Measurements from ENCODE around the gene KCNIP3. TPM values are rescaled to one million over a fixed set of nuclear protein-coding genes. Genes with fewer than 3 reads are reported as not detected.

The KCNIP3 gene
- polyA plus RNA-seq, 1 of the 3 experiments (the other 2 are of a cell fraction): 0.97 TPM

DNA sequence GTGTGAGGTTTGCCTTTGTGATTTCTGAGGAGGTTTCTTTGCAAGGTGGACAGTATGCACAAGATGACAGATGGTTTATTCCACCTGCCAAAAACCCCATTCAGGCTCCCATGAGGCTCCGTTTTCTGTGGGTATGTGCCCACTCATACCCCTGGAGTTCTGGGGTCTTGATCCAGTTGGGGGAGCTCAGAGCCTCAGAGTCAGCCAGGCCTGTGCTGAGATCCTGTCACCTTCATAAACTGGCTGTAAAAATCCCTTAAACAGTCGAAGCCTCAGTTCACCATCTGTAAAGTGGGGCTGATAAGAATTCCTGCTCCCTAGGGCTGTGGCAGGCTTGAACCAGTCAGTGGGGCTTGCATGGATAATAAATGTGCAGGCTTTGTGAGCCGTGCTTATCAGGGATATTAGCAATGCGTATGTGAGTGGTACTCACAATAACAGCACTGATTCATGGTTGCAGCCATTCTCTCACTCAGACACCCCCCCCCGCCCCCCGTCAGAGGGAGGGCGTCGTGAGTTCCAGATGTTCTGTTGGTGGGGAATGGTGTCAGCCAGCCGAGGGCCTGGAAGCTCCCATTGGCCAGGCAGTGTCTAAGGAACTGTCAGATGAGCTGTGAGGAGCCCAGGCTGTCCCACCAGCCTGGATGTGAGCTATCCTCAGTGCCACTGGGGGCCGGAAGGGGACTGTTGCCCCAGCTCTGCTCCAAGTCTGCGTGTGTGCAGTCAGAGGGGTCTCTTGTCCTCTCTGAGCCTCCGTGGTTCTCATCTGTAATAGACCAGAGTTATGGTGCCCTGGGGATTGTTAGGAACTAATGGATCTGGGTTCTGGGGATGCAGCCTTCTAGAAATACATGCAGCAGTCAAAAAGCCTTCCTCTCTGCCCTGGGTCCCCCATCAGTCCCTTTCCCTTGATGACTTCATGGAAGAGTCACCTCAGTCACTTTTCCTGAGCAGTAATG lies 51.7 kb downstream of the KCNIP3 start:
- POLR2A ChIA-PET: no interaction called here
- Histone ChIP-seq H3K27me3 (ENCODE audit: insufficient read depth) (peaks cover 41% of the 10 kb centered on the region), H3K9me2 (no peaks in the 10 kb centered on the region), H3K9ac (no peak overlapping the region), H3K36me3 (replicated peaks in 1 of 2; ENCODE audit: control insufficient read depth in 1 of 2, insufficient read depth in 2 of 2, low read length in 1 of 2) (no peaks in the 10 kb centered on the region), H2AFZ (ENCODE audit: low read depth) (no peak overlapping the region), H3K9me3 (no peaks in the 10 kb centered on the region), H3F3A (replicated peaks; ENCODE audit: insufficient read depth) (no peaks in the 10 kb centered on the region), H3K4me2 (no peak overlapping the region), H3K4me3 (ENCODE audit: low read depth in 2 of 2, low read length in 1 of 2) (no peak overlapping the region), H3K27ac (ENCODE audit: low read depth in 2 of 2, low read length in 1 of 2) (no peak overlapping the region), H3K4me1 (ENCODE audit: control insufficient read depth in 1 of 2, insufficient read depth in 2 of 2, low read depth in 1 of 2, low read length in 1 of 2) (peaks cover 4% of the 10 kb centered on the region in 2 experiments; a peak in 2 of 4 replicates), H4K20me1 (ENCODE audit: insufficient read depth) (no peaks in the 10 kb centered on the region), H3K79me2 (ENCODE audit: insufficient read depth) (no peaks in the 10 kb centered on the region)
- DNase-seq: no peak
- WGBS (ENCODE audit: low lambda C conversion rate): 12% methylated on average over 9 of the region's 12 CpGs
- TF ChIP-seq RXRA (IDR thresholded peaks at IDR 0.05; ENCODE audit: borderline replicate concordance, low read depth) (no peak), POLR2AphosphoS5 (IDR thresholded peaks at IDR 0.05; ENCODE audit: low read depth, low read length) (no peak), EZH2phosphoT487 (IDR thresholded peaks at IDR 0.05; ENCODE audit: borderline replicate concordance, low read depth) (no peak), YY1 (IDR thresholded peaks at IDR 0.05; ENCODE audit: low read depth) (no peak), MXI1 (IDR thresholded peaks at IDR 0.05; ENCODE audit: low read depth, low read length) (no peak), CHD2 (IDR thresholded peaks at IDR 0.05; ENCODE audit: low read length, partially characterized antibody) (no peak), RCOR1 (IDR thresholded peaks at IDR 0.05; ENCODE audit: low read length) (no peak), JUND (IDR thresholded peaks at IDR 0.05) (no peak), SIN3A (IDR thresholded peaks at IDR 0.05; ENCODE audit: borderline replicate concordance, low read depth, low read length) (no peak), SMC3 (IDR thresholded peaks at IDR 0.05; ENCODE audit: low read depth, low read length) (no peak), GABPA (IDR thresholded peaks at IDR 0.05; ENCODE audit: low read depth) (no peak), RAD21 (IDR thresholded peaks at IDR 0.05; ENCODE audit: low read length) (no peak), FOXJ3 (CRISPR knock-in tag; IDR thresholded peaks at IDR 0.05) (no peak), TCF12 (IDR thresholded peaks at IDR 0.05) (no peak), FOXM1 (IDR thresholded peaks at IDR 0.05; ENCODE audit: low read depth) (no peak)
- TF ChIP-seq, protein P1, sequence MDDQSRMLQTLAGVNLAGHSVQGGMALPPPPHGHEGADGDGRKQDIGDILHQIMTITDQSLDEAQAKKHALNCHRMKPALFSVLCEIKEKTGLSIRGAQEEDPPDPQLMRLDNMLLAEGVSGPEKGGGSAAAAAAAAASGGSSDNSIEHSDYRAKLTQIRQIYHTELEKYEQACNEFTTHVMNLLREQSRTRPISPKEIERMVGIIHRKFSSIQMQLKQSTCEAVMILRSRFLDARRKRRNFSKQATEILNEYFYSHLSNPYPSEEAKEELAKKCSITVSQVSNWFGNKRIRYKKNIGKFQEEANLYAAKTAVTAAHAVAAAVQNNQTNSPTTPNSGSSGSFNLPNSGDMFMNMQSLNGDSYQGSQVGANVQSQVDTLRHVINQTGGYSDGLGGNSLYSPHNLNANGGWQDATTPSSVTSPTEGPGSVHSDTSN (IDR thresholded peaks at IDR 0.05): no peak
- TF ChIP-seq, protein P2, sequence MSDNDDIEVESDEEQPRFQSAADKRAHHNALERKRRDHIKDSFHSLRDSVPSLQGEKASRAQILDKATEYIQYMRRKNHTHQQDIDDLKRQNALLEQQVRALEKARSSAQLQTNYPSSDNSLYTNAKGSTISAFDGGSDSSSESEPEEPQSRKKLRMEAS (IDR thresholded peaks at IDR 0.05; ENCODE audit: low read depth): no peak
- CTCF ChIA-PET: interaction anchor here (1.0 kb wide), 1 partner anchor 117 kb away, joined by 3 read pairs; no protein-coding TSS in a partner anchor
